Endometrial microvascular endothelial cells (primary cell): ENCODE data around the gene MN1. TPM values are rescaled to one million over a fixed set of nuclear protein-coding genes. Genes with fewer than 3 reads are reported as not detected.

ENCODE experiments used
- in situ Hi-C: cut with HindIII; loops from 2 replicates; pipeline ENCODE4 v1.10.0; 2017; ENCODE audit warnings: low sequenced_read_pairs, low pct_unique_long_range_greater_than_20kb; ENCODE audit errors: inconsistent ontology term
- total RNA-seq: library from RNA; depleted of rRNA; stranded (reverse); fragments of >200 nt; gene quantifications from one replicate; pipeline ENCODE4 v1.2.3, GENCODE V29; 2015; ENCODE audit errors: inconsistent ontology term

The MN1 gene
- total RNA-seq, 1 donor from 2014 or later, result 0.93 TPM

DNA sequence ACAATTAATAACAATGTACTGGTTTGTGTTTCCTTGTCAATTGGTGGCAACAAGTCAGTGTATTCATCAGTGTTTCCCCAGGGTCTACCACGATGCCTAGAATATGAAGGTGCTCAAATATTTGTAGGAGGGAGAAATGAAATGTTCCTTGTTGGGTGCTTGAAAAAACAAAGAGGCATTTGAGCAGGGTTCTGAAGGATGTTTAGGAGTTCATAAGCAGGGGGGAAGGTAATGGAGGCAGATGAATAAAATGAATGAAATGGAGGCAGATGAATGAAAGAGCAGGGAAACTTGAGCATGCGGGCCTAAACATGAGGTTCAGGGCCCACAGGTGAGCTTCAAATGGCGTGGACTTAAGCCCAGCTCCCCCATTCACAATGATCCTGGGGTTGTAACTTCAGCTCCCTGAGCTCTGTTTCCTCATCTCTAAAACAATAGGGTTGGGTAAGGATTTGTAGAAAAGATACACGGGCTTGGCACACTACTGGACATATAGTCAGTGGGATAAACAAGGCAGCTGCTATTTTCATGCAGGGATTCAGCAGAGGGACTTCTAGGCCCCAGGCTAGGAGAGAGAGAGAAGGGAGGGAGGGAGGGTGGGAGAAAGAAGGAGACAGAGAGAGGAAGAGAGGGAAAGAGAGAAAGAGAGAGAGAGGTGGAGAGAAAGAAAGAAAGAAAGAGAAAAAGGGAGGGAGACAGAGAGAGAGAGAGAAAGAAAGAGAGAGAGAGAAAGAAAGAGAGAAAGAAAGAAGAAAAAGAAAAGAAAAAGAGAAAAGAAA, 73.7 kb downstream of the MN1 start:
- in situ Hi-C loops, result no loop called here

- in situ Hi-C loops, result no loop called here
Measured at GRCh38 chr22:27726686-27727449, 74.7 kb downstream of the MN1 start.

DNA sequence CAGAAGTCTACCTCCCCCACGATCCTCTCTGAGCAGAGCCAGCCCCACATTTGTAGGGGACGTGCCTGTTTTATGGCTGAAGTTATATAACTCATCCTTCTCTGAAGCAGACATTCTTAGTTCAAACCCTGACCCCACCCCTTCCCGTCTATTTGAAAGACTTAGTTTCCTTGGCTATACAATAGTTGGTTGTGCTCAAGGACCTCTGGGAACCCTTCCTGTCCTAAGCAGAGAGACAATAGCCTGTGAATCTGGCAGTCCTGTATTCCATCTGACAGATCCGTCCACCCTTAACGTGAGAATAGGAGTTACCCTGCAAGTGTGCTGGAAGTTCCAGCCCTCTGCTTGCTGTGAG, 75.2 kb downstream of the MN1 start:
- in situ Hi-C loops, result no loop called here

DNA sequence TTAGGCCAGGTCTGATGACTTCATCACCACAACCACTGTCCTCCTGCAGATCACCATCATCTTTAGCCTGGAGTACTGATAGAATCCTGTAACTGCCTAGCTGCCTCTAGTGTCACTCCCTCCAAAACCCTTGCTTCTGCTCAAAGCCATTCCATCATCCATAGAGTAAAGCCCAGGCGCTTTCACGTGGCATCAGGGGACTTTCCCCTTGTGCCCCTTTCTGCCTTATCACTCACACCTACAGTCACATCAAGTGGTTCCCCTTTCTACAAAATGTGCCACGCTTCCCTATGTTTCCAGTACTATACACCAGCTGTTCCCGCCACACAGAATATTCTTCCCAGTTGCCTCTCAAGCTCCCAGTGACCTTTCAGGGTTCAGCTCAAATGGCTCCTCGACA, 75.9 kb downstream of the MN1 start:
- in situ Hi-C loops, result no loop called here

- in situ Hi-C loops, result no loop called here
Measured at GRCh38 chr22:27724709-27725108, 76.8 kb downstream of the MN1 start.

- in situ Hi-C loops, result no loop called here
Measured at GRCh38 chr22:27724157-27724556, 77.4 kb downstream of the MN1 start.

- in situ Hi-C loops, result no loop called here
Measured at GRCh38 chr22:27723708-27724107, 77.8 kb downstream of the MN1 start.

- in situ Hi-C loops, result no loop called here
Measured at GRCh38 chr22:27723158-27723557, 78.4 kb downstream of the MN1 start.

GRCh38 chr22:27720860-27721259, 80.7 kb downstream of the MN1 start:
- in situ Hi-C loops, result no loop called here

- in situ Hi-C loops, result no loop called here
Measured at GRCh38 chr22:27719535-27720227, 81.9 kb downstream of the MN1 start.

DNA sequence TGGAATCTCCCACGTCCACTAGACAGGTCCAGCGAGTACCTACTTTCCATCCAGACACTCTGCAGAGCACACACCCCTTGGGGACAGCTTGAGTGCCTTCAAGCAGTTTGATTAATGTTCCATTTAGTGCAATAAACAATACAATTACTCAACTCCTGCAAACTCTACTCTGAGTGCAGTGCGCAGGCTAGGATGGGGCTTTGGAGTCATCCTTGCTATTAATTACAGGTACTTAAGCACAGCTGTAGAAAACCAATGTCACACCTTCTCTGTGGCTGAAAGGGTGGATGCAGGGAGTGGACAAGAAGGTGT, 82.6 kb downstream of the MN1 start:
- in situ Hi-C loops, result no loop called here

DNA sequence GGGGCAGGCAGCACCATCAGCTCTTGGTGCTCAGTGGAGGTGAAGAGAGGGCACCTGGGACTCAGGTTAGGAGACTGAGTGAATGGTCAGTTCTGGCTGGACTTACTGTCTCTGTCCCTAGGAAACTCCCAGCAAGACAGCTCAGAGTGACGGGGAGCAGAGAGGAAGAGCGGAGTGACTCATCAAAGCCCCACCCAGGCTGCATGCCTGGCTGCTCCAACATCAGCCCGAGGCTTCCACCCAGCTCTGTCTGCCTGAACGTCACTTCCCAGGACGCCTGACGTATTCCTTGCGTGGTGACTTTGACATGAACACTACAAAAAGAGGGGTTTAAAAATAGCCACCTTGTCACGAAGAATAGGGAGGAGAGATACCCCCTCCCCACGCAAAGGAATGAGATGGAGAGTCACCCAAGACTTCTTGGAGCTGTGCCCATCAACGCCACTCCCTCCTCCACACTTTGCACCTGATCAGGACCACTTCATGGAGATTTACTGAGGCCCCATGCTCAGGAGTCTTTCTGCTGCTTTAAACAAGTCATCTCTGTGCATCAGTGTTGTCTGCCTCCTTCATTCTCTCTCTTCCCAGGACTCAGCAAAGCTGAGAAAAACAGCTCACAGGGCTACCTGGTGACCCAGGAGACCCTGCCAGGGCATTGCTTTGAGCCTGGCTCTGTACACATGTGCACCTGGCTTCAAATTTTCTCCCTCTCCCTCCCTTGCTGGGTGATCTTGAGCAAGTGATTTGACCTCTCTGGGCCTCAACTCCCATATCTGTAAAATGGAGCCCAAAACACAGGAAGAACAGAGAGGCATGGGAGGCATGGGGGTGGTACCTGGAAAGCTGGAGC, 83.1 kb downstream of the MN1 start:
- in situ Hi-C loops, result no loop called here

GRCh38 chr22:27717094-27717493, 84.5 kb downstream of the MN1 start:
- in situ Hi-C loops, result no loop called here

DNA sequence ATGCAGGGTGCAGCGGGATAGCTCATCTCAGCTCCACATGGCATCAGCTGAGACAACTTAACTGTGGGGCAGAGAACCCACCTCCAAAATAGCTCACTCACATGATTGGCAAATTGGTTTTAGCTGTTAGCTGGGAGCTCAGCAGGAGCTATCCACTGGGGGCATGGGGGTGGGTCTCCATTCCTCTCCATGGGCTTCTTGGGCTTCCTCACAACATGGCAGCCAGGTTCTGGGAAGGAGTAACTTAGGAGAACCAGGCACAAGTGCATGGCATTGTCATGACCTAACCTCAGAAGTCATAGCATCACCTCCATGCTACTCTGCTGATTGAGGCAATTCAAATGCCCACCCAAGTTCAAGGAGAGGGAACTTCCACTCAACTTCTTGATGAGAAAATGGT, 85.5 kb downstream of the MN1 start:
- in situ Hi-C loops, result no loop called here

- in situ Hi-C loops, result no loop called here
Measured at GRCh38 chr22:27715106-27715505, 86.5 kb downstream of the MN1 start.

DNA sequence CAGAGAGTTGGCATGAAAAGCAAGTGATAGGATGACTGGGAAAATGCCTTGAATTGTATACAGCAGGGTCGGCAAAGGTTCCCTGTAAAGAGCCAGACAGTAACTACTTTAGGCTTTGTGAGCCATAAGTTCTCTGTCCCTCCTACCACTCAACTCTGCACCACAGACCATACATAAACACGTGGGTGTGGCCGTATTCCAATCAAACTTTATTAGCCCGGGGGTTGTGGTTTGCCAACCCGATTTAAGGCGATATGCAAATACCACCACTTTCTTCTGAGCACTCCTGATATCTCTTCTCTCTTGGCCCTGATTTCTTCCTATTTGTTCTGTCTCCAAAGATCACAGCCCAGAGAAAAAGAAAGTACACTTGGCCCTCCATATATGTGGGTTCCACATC, 87.5 kb downstream of the MN1 start:
- in situ Hi-C loops, result no loop called here

- in situ Hi-C loops, result no loop called here
Measured at GRCh38 chr22:27713461-27713860, 88.1 kb downstream of the MN1 start.

GRCh38 chr22:27711756-27712155, 89.8 kb downstream of the MN1 start:
- in situ Hi-C loops, result no loop called here

DNA sequence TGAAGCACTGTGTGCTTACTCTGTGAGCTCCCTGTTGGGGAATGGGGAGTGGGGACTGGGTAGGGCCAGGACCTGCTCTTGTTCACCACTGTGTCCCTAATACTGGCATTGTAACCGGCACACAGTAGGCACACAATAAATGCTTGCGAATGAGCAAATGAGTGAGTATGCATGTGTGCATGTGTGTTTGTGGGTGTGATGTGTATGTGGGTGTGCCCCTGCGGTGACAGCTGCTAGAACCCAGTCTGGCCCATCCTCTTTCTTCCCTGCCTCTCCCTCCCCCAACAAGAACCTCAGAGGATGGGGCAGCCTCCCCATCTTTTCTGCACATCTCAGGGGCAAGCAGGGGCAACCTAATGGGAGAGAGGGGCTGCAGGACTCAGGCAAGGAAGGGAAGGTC, 90.5 kb downstream of the MN1 start:
- in situ Hi-C loops, result no loop called here
